K562 (cell line): ENCODE data around the gene PPA1. TPM values are rescaled to one million over a fixed set of nuclear protein-coding genes. Genes with fewer than 3 reads are reported as not detected.

ENCODE experiments used
- ATAC-seq: fragments of 200-7000 bp; cut with Tn5 transposase; 3 replicates; pipeline ENCODE4 v1.9.1; 2020; ENCODE audit warnings: moderate library complexity
- BruUV-seq: library from RNA; stranded (reverse); fragments of 400-500 nt; replicated peaks from 2 replicates; lab custom pipeline; 2021; lab: Mats Ljungman, UMichigan
- CTCF ChIA-PET: fragments of 300-600 bp; formaldehyde crosslinking; extraction: SDS; loops from one replicate; lab custom pipeline; 2021; ENCODE audit warnings: low intra/inter-chr PET ratio; lab: Yijun Ruan, JAX
- POLR2A ChIA-PET: fragments of 300-600, 350-650 bp; sonication (Branson Sonifier 250); formaldehyde crosslinking; extraction: SDS; loops from one replicate; lab custom pipeline; 2021; ENCODE audit warnings: antibody characterized with exemption, inconsistent platforms; lab: Yijun Ruan, JAX
- DNase-seq, 4 experiments: peaks; one replicate each; pipeline versions ENCODE4 v3.0.0 to v3.0.0-alpha.2; 2011 to 2018; ENCODE audit warnings: low spot score in 3 of 4, mixed read lengths in 3 of 4; ENCODE audit errors: extremely low read depth in 1 of 4
- FAIRE-seq: peaks from 2 replicates; lab custom pipeline; 2011; peaks lifted over from hg19 to GRCh38; lab: Jason Lieb, UNC
- H2AFZ ChIP-seq: 2 replicates; pipeline ENCODE4 v1.6.0; 2011; ENCODE audit warnings: low read depth, low read length, control low read depth, inconsistent platforms
- H3K27ac ChIP-seq: fragments of 200-600 bp; 3 replicates; pipeline ENCODE4 v1.8.0; 2011; ENCODE audit warnings: low read depth, mild to moderate bottlenecking, control low read depth, inconsistent platforms, low read length, moderate library complexity, mixed read lengths; ENCODE audit errors: extremely low read depth
- H3K27me3 ChIP-seq, 2 experiments: fragments of 300-600 bp in 1 of 2; 2 replicates in 1 of 2; 3 replicates in 1 of 2; pipeline versions ENCODE4 v1.6.0 to v1.8.0; 2011; ENCODE audit warnings: inconsistent platforms in 2 of 2, low read length in 2 of 2, mild to moderate bottlenecking in 1 of 2, mixed read lengths in 1 of 2, moderate library complexity in 1 of 2; ENCODE audit not compliant: control insufficient read depth in 2 of 2, insufficient read depth in 2 of 2
- H3K36me3 ChIP-seq: fragments of 300-600 bp; 3 replicates; pipeline ENCODE4 v1.8.0; 2011; ENCODE audit warnings: mild to moderate bottlenecking, low read length, inconsistent platforms; ENCODE audit not compliant: control insufficient read depth, insufficient read depth
- H3K4me1 ChIP-seq, 2 experiments: fragments of 200-600 bp in 1 of 2; replicated peaks in 1 of 2; 2 replicates in 1 of 2; 3 replicates in 1 of 2; pipeline versions ENCODE4 v1.5.1 to v1.8.0; 2011; ENCODE audit warnings: inconsistent platforms in 2 of 2, low read length in 2 of 2, mild to moderate bottlenecking in 1 of 2, mixed read lengths in 1 of 2, moderate library complexity in 1 of 2; ENCODE audit not compliant: control insufficient read depth in 2 of 2, insufficient read depth in 2 of 2
- H3K4me2 ChIP-seq: 2 replicates; pipeline ENCODE4 v1.6.1; 2011; ENCODE audit warnings: low read length, control low read depth, inconsistent platforms, mixed read lengths; ENCODE audit not compliant: insufficient read depth
- H3K4me3 ChIP-seq: fragments of 200-600 bp; sonication (generic), shearing (Covaris generic); 2 replicates; pipeline ENCODE4 v1.5.1; 2016; ENCODE audit warnings: control low read depth, inconsistent platforms
- H3K79me2 ChIP-seq: fragments of 200-600 bp; 3 replicates; pipeline ENCODE4 v1.8.0; 2011; ENCODE audit warnings: low read length, inconsistent platforms; ENCODE audit not compliant: control insufficient read depth, insufficient read depth
- H3K9ac ChIP-seq, 2 experiments: 2 replicates each; pipeline versions ENCODE4 v1.6.0 to v1.6.1; 2011; ENCODE audit warnings: low read depth in 2 of 2, low read length in 2 of 2, control low read depth in 1 of 2, inconsistent platforms in 1 of 2, mild to moderate bottlenecking in 1 of 2, mixed read lengths in 1 of 2; ENCODE audit not compliant: insufficient read depth in 1 of 2
- H3K9me1 ChIP-seq: one replicate; pipeline ENCODE4 v1.6.0; 2011; ENCODE audit warnings: inconsistent platforms, mild to moderate bottlenecking, low read length, moderate library complexity; ENCODE audit not compliant: control insufficient read depth, insufficient read depth
- H3K9me3 ChIP-seq: replicated peaks from 2 replicates; pipeline ENCODE4 v1.5.1; 2011; ENCODE audit warnings: low read depth, low read length, inconsistent platforms; ENCODE audit not compliant: control insufficient read depth, insufficient read depth
- H4K20me1 ChIP-seq: replicated peaks from 2 replicates; pipeline ENCODE4 v1.6.1; 2011; ENCODE audit warnings: low read length, inconsistent platforms, mixed read lengths; ENCODE audit not compliant: control insufficient read depth, insufficient read depth
- ARID3A ChIP-seq: IDR thresholded peaks from 2 replicates; pipeline ENCODE4 v1.6.1; 2012; ENCODE audit warnings: low read depth, low read length, improper control_type of control experiment, borderline replicate concordance
- CAMTA2 ChIP-seq: fragments of 250-450 bp; sonication (Bioruptor Pico); conservative IDR thresholded peaks from 2 replicates; pipeline ENCODE4 v1.5.1; 2022
- DDX20 ChIP-seq: fragments of 450-650 bp; IDR thresholded peaks from 2 replicates; pipeline ENCODE4 v1.6.1; 2016; ENCODE audit warnings: missing genetic modification characterization, low read depth, mild to moderate bottlenecking, missing compliant biosample characterization, moderate library complexity
- DEAF1 ChIP-seq: fragments of 450-650 bp; formaldehyde crosslinking; IDR thresholded peaks from 2 replicates; pipeline ENCODE4 v1.4.0; 2020; ENCODE audit warnings: mild to moderate bottlenecking, moderate library complexity
- E2F6 ChIP-seq, 2 experiments: IDR thresholded peaks; 2 replicates each; pipeline ENCODE4 v1.6.1; 2011; ENCODE audit warnings: borderline replicate concordance in 1 of 2, control low read depth in 1 of 2, low read depth in 1 of 2, low read length in 1 of 2, mild to moderate bottlenecking in 1 of 2, mixed read lengths in 1 of 2, moderate library complexity in 1 of 2; ENCODE audit not compliant: insufficient read depth in 1 of 2, insufficient read length in 1 of 2, poor library complexity in 1 of 2, severe bottlenecking in 1 of 2; ENCODE audit errors: extremely low read depth in 1 of 2
- ELF2 ChIP-seq: fragments of 250-450 bp; sonication (Bioruptor Pico); IDR thresholded peaks from 2 replicates; pipeline ENCODE4 v1.5.0; 2021; ENCODE audit warnings: mild to moderate bottlenecking
- MAX ChIP-seq: sonication (generic); formaldehyde crosslinking; IDR thresholded peaks from 2 replicates; pipeline ENCODE4 v1.9.0; 2022; ENCODE audit warnings: mild to moderate bottlenecking, missing genetic modification reagents
- MTA2 ChIP-seq: fragments of 450-650 bp; IDR thresholded peaks from 2 replicates; pipeline ENCODE4 v1.6.1; 2016; ENCODE audit warnings: low read depth
- NFIX ChIP-seq: fragments of 250-450 bp; sonication (Bioruptor Pico); IDR thresholded peaks from 2 replicates; pipeline ENCODE4 v1.4.0; 2020; ENCODE audit warnings: low read depth, mild to moderate bottlenecking, moderate library complexity
- ZBTB7A ChIP-seq: IDR thresholded peaks from 2 replicates; pipeline ENCODE4 v1.6.1; 2011; ENCODE audit warnings: low read depth, mild to moderate bottlenecking, low read length, moderate library complexity, borderline replicate concordance; ENCODE audit not compliant: control insufficient read depth
- ZNF133 ChIP-seq: fragments of 250-450 bp; sonication (Bioruptor Pico); IDR thresholded peaks from 2 replicates; pipeline ENCODE4 v1.4.0; 2020; ENCODE audit warnings: mild to moderate bottlenecking
- ZNF316 ChIP-seq: fragments of 450-650 bp; IDR thresholded peaks from 2 replicates; pipeline ENCODE4 v1.6.1; 2016
- WGBS: fragments of 100-300 bp; shearing (Covaris generic); methylation state at CpG from one replicate; pipeline ENCODE4 v1.1.6; 2016; ENCODE audit warnings: low coverage, mixed read lengths; ENCODE audit not compliant: insufficient coverage; ENCODE audit errors: missing lambda C conversion rate; 5-methylcytosine and 5-hydroxymethylcytosine counted together
- in situ Hi-C: fragments of 300-500 bp; cut with MboI; formaldehyde crosslinking; loops from 4 replicates; pipeline ENCODE4 v1.15.0; 2018; ENCODE audit warnings: inconsistent platforms, mixed read lengths
- intact Hi-C: fragments of 100-400 bp; cut with micrococcal nuclease; formaldehyde crosslinking; loops from 2 replicates; pipeline ENCODE4 v1.14.2; 2022
- polyA plus RNA-seq, 8 experiments: library from polyadenylated mRNA; depleted of rRNA in 4 of 8; stranded (reverse) in 5 of 8; unstranded in 3 of 8; fragments of >200 nt; fragmentation: Nextera tagmentation in 2 of 8; fragmentation: Illumina TruSeq in 1 of 8; extraction: Ambion mirVana in 2 of 8; extraction: Trizol in 1 of 8; gene quantifications; 2 replicates each; pipeline versions ENCODE4 v1.2.1 to v1.2.3, GENCODE V29; 2011 to 2014; ENCODE audit warnings: inconsistent platforms in 1 of 8, missing spikeins in 1 of 8
- total RNA-seq, 7 experiments: library from RNA; depleted of rRNA in 6 of 7; stranded (reverse); fragments of >200 nt in 6 of 7; fragmentation: Illumina TruSeq in 2 of 7; extraction: Trizol in 2 of 7; gene quantifications; 2 replicates each; pipeline versions ENCODE4 v1.2.1 to v1.2.3, GENCODE V29; 2011 to 2021; ENCODE audit warnings: low replicate concordance in 1 of 7
- TF ChIP-seq, protein P1 (sequence below): sonication (generic); formaldehyde crosslinking; IDR thresholded peaks from 2 replicates; pipeline ENCODE4 v1.8.0; 2022; ENCODE audit warnings: mild to moderate bottlenecking, missing genetic modification reagents
- TF ChIP-seq, protein P2 (sequence below): fragments of 450-650 bp; IDR thresholded peaks from 2 replicates; pipeline ENCODE4 v1.6.1; 2016; ENCODE audit warnings: mild to moderate bottlenecking

The PPA1 gene
- total and polyA plus RNA-seq, 9 of the 15 experiments (the other 6 are each of a cell fraction or from before 2014, with no cell fraction given): 301 to 635 (median 471) TPM

DNA sequence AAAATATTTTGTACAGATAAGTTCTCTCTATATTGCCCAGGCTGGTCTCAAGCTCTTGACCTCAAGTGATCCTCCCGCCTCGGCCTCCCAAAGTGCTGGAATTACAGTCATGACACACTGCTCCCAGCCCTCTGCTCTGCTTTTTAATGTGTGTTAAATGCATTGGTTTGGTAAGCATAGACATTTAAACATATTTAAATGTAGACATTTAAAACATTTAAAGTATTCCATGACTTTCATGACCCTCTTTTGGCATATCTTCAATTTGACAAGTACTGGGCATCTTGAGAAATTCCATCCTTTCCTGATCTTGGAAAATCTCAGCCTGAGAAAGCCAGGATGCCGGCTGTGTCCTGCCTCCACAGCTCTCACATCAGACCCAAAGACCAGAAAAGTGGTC is 57.7 kb downstream of the PPA1 start:
- ATAC-seq (no peak), DNase-seq (no peak), FAIRE-seq (no peak)
- BruUV-seq: no TSS peak
- Histone ChIP-seq H3K4me1 (peaks cover 2 to 10% of the 10 kb centered on the region in 2 experiments; a peak in 4 of 5 replicates), H3K9me1 (no peaks in the 10 kb centered on the region), H3K4me2 (no peak overlapping the region), H3K9me3 (peaks cover 3% of the 10 kb centered on the region; the same call in 1 of the 2 replicates), H3K4me3 (no peak overlapping the region), H3K79me2 (peaks cover 6% of the 10 kb centered on the region; the same call in 2 of the 3 replicates), H3K36me3 (no peaks in the 10 kb centered on the region), H3K27me3 (peaks cover 0 to 3% of the 10 kb centered on the region in 2 experiments), H2AFZ (no peak overlapping the region), H3K27ac (no peak overlapping the region), H4K20me1 (no peaks in the 10 kb centered on the region), H3K9ac (no peak overlapping the region)
- CTCF ChIA-PET: no interaction called here
- in situ Hi-C loops (no loop called here), intact Hi-C loops (no loop called here)
- POLR2A ChIA-PET: interaction anchor here (1.2 kb wide), 1 partner anchor 10 kb away, joined by 3 read pairs; no protein-coding TSS in a partner anchor
- 68% methylated on average over 3 of the region's 3 CpGs for WGBS
- TF ChIP-seq ELF2 (CRISPR knock-in tag) (no peak), ZNF133 (CRISPR knock-in tag) (no peak), NFIX (no peak), ZBTB7A (no peak), DDX20 (no peak), MAX (no peak), MTA2 (no peak), CAMTA2 (CRISPR knock-in tag) (no peak), ARID3A (no peak), E2F6 (IDR thresholded peaks at IDR 0.05; ENCODE audit: borderline replicate concordance in 1 of 2, extremely low read depth in 1 of 2, insufficient read depth in 1 of 2, insufficient read length in 1 of 2, low read depth in 1 of 2, low read length in 1 of 2, poor library complexity in 1 of 2, severe bottlenecking in 1 of 2) (no peak), ZNF316 (no peak), DEAF1 (CRISPR knock-in tag) (no peak)
- TF ChIP-seq, protein P1, sequence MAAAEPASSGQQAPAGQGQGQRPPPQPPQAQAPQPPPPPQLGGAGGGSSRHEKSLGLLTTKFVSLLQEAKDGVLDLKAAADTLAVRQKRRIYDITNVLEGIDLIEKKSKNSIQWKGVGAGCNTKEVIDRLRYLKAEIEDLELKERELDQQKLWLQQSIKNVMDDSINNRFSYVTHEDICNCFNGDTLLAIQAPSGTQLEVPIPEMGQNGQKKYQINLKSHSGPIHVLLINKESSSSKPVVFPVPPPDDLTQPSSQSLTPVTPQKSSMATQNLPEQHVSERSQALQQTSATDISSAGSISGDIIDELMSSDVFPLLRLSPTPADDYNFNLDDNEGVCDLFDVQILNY (CRISPR knock-in tag): no peak
- TF ChIP-seq, protein P2, sequence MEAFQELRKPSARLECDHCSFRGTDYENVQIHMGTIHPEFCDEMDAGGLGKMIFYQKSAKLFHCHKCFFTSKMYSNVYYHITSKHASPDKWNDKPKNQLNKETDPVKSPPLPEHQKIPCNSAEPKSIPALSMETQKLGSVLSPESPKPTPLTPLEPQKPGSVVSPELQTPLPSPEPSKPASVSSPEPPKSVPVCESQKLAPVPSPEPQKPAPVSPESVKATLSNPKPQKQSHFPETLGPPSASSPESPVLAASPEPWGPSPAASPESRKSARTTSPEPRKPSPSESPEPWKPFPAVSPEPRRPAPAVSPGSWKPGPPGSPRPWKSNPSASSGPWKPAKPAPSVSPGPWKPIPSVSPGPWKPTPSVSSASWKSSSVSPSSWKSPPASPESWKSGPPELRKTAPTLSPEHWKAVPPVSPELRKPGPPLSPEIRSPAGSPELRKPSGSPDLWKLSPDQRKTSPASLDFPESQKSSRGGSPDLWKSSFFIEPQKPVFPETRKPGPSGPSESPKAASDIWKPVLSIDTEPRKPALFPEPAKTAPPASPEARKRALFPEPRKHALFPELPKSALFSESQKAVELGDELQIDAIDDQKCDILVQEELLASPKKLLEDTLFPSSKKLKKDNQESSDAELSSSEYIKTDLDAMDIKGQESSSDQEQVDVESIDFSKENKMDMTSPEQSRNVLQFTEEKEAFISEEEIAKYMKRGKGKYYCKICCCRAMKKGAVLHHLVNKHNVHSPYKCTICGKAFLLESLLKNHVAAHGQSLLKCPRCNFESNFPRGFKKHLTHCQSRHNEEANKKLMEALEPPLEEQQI: no peak
